ENCODE measurements around the gene ABTB2. TPM values are rescaled to one million over a fixed set of nuclear protein-coding genes. Genes with fewer than 3 reads are reported as not detected.

ABTB2 gene
- total RNA-seq, 4 donors from 2014 or later = 2.9 to 8.2 (median 6.6) TPM

DNA sequence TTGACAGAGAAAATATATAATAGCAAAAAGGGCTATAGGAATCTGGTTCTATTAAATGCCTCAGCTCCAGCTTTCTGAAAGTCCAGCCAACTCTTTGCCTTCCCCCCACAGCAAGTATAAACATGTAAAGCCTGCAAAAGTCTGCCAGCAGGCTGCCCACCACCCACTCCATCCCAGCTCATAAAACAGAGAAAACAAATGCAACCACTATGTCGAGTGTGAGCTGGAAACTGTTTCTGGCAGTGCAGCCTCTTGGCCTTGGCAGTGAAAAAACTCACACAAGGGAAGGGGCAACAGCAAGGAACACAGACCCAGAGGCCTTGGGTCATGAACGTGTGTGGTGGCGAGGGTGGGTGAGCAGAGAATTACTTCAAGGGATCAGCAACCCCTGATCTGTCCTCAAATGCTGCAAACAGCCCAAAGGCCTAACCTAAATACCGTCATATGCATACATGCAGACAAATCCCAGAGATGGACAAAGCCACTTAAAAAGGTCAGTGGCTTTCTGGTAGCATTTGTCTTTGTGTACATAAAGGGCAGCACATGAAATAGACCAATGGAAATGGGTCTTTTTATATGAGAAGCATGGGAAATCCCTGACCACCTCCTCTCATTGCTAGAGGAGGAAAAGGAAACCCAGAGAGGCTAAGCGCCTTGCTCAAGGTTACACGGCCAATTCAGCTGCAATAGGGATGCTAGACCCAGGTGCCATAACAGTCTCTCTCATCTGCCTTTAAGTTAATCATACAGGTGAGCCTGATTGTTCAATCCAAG, 177.6 kb downstream of the ABTB2 start:
- Histone ChIP-seq H3K27ac (no peak overlapping the region), H3K9me3 (no peaks in the 10 kb centered on the region), H3K27me3 (no peaks in the 10 kb centered on the region), H3K36me3 (no peaks in the 10 kb centered on the region), H3K4me3 (no peak overlapping the region), H3K4me1 (no peaks in the 10 kb centered on the region)
- TF ChIP-seq POLR2A (IDR thresholded peaks at IDR 0.05) = no peak
- TF ChIP-seq, protein P1, sequence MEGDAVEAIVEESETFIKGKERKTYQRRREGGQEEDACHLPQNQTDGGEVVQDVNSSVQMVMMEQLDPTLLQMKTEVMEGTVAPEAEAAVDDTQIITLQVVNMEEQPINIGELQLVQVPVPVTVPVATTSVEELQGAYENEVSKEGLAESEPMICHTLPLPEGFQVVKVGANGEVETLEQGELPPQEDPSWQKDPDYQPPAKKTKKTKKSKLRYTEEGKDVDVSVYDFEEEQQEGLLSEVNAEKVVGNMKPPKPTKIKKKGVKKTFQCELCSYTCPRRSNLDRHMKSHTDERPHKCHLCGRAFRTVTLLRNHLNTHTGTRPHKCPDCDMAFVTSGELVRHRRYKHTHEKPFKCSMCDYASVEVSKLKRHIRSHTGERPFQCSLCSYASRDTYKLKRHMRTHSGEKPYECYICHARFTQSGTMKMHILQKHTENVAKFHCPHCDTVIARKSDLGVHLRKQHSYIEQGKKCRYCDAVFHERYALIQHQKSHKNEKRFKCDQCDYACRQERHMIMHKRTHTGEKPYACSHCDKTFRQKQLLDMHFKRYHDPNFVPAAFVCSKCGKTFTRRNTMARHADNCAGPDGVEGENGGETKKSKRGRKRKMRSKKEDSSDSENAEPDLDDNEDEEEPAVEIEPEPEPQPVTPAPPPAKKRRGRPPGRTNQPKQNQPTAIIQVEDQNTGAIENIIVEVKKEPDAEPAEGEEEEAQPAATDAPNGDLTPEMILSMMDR (IDR thresholded peaks at IDR 0.05) = no peak
- no peak for DNase-seq
- intact Hi-C loops (cut with DNase I; ENCODE audit: low total_unique reads) = no loop called here

DNA sequence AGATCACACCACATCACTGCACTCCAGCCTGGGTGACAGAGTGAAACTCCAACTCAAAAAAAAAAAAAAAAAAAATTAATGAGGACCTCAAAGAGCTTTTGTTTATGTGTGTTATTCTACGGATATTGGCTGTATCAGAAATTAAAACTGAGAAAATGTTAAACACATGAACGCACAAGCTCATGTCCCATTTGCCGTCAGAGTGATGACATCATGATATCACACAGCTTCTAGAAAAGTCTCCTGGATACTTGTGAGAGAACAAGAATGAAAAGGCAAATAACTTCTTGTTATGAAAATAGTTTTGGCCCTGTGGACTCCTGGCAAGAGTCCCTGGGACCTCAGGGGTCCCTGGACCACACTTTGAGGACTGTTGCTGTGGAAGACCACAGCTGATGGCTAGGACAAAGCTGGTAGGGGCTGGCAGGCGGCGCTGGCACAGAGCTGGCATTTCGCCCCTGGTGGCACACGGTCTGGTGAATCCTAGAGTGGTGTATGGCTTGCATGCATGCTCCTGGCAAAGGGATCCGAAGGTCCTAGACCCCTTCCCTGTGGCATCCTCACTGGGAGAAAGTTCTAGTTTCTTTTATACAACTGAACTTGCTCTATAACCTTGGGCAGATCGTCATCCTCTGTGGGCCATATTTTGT, 178.7 kb downstream of the ABTB2 start:
- Histone ChIP-seq H3K9me3 (no peaks in the 10 kb centered on the region), H3K27ac (no peak overlapping the region), H3K36me3 (no peaks in the 10 kb centered on the region), H3K4me3 (no peak overlapping the region), H3K4me1 (no peaks in the 10 kb centered on the region), H3K27me3 (no peaks in the 10 kb centered on the region)
- intact Hi-C loops (cut with DNase I; ENCODE audit: low total_unique reads) = no loop called here
- TF ChIP-seq POLR2A (IDR thresholded peaks at IDR 0.05) = no peak
- TF ChIP-seq, protein P1 (IDR thresholded peaks at IDR 0.05) = no peak
- DNase-seq = no peak

- no peak for DNase-seq
- no peak overlapping the region for H3K4me3 ChIP-seq
- no peaks in the 10 kb centered on the region for H3K9me3 ChIP-seq
- H3K36me3 ChIP-seq = no peaks in the 10 kb centered on the region
- H3K27me3 ChIP-seq = no peaks in the 10 kb centered on the region
- TF ChIP-seq POLR2A (IDR thresholded peaks at IDR 0.05) = no peak
- TF ChIP-seq, protein P1 (IDR thresholded peaks at IDR 0.05) = no peak
- no peak overlapping the region for H3K27ac ChIP-seq
- intact Hi-C loops (cut with DNase I; ENCODE audit: low total_unique reads) = no loop called here
- H3K4me1 ChIP-seq = no peaks in the 10 kb centered on the region
These were observed 179.5 kb downstream of the ABTB2 start for GRCh38 chr11:34178209-34178821.

GRCh38 chr11:34176751-34177209, 181.0 kb downstream of the ABTB2 start:
- H3K36me3 ChIP-seq = no peaks in the 10 kb centered on the region
- no peaks in the 10 kb centered on the region for H3K4me1 ChIP-seq
- no peak for DNase-seq
- H3K27ac ChIP-seq = no peak overlapping the region
- no peaks in the 10 kb centered on the region for H3K27me3 ChIP-seq
- TF ChIP-seq, protein P1 (IDR thresholded peaks at IDR 0.05) = no peak
- TF ChIP-seq POLR2A (IDR thresholded peaks at IDR 0.05) = no peak
- intact Hi-C loops (cut with DNase I; ENCODE audit: low total_unique reads) = no loop called here
- H3K9me3 ChIP-seq = no peaks in the 10 kb centered on the region
- no peak overlapping the region for H3K4me3 ChIP-seq
